ENCODE measurements around the gene CDH23.
A peak's percentile ranks its signal among the peaks of the same experiment; 100 is the strongest.

CDH23 gene

GRCh38 chr10:71767420-71768035 lies 370.8 kb downstream of the CDH23 start:
- no peak for DNase-seq

GRCh38 chr10:71769279-71769823 lies 372.6 kb downstream of the CDH23 start:
- no peak for DNase-seq

GRCh38 chr10:71770255-71770654 lies 373.5 kb downstream of the CDH23 start:
- no peak for DNase-seq

- no peak for DNase-seq
These were observed 374.1 kb downstream of the CDH23 start for GRCh38 chr10:71770789-71771188.

GRCh38 chr10:71771204-71771603 lies 374.5 kb downstream of the CDH23 start:
- DNase-seq, result no peak

GRCh38 chr10:71771821-71772617 lies 375.3 kb downstream of the CDH23 start:
- no peak for DNase-seq

- DNase-seq, result no peak
These were observed 376.1 kb downstream of the CDH23 start for GRCh38 chr10:71772832-71773220.

GRCh38 chr10:71773221-71773971 lies 376.7 kb downstream of the CDH23 start, which contains the start of gene VSIR:
TSS of gene VSIR (minus strand) at chr10:71773520. CDS start at chr10:71773439, 81 bp downstream.
- DNase-seq, result peak; percentile 29

- DNase-seq, result no peak
These were observed 378.4 kb downstream of the CDH23 start for GRCh38 chr10:71774916-71775702.

GRCh38 chr10:71776481-71776925 lies 379.8 kb downstream of the CDH23 start:
- no peak for DNase-seq

- DNase-seq, result no peak
These were observed 380.7 kb downstream of the CDH23 start for GRCh38 chr10:71777213-71777985.

GRCh38 chr10:71778071-71778825 lies 381.5 kb downstream of the CDH23 start:
- no peak for DNase-seq

GRCh38 chr10:71779641-71780040 lies 382.9 kb downstream of the CDH23 start:
- no peak for DNase-seq

GRCh38 chr10:71780156-71780555 lies 383.4 kb downstream of the CDH23 start:
- DNase-seq, result no peak

GRCh38 chr10:71780719-71781118 lies 384.0 kb downstream of the CDH23 start:
- DNase-seq, result no peak

- no peak for DNase-seq
These were observed 385.6 kb downstream of the CDH23 start for GRCh38 chr10:71782221-71782916.

- no peak for DNase-seq
These were observed 386.3 kb downstream of the CDH23 start for GRCh38 chr10:71782917-71783490.

GRCh38 chr10:71783917-71784678 lies 387.4 kb downstream of the CDH23 start:
- DNase-seq, result no peak

GRCh38 chr10:71784679-71785272 lies 388.1 kb downstream of the CDH23 start:
- DNase-seq, result no peak

Measured in NCI-H2227 treated with DMSO at 0.1 percent for 48 hours (cell line).